ENCODE data around the gene RAE1. TPM values are rescaled to one million over a fixed set of nuclear protein-coding genes. Genes with fewer than 3 reads are reported as not detected.

The RAE1 gene
- total and polyA plus RNA-seq, 2 of the 8 experiments (the other 6 are each of a cell fraction or from before 2014, with no cell fraction given), result 35.9 to 44.9 TPM

DNA sequence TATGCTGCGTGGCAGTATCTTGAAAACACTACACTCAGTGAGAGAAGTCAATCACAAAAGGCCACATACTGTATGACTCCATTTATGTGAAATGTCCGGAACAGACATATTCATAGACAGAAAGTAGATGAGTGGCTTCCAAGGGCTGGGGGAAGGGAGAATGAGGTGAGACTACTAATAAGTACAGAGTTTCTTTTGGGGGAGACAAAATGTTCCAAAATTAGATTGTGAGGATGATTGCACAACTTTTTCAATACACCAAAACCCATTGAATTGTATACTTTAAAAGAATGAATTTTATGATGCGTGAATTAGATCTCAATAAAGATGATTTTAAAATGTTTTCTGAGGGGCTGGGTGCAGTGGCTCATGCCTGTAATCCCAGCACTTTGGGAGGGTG, 30.7 kb upstream of the RAE1 start (continued):
- TF ChIP-seq CHD1 (IDR thresholded peaks at IDR 0.05; ENCODE audit: low read depth, low read length), result no peak
- no peak for TF ChIP-seq YY1 (IDR thresholded peaks at IDR 0.05; ENCODE audit: low read depth, low read length)
- TF ChIP-seq TBP (IDR thresholded peaks at IDR 0.05; ENCODE audit: low read depth, low read length), result no peak
- TF ChIP-seq CBX5 (IDR thresholded peaks at IDR 0.05; ENCODE audit: low read depth, low read length), result no peak

Data from H1 (cell line).